WTC11 (cell line): ENCODE data around the gene KIRREL3.

ENCODE experiments used
- NR1H2 ChIP-seq: sonication (generic); formaldehyde crosslinking; IDR thresholded peaks from 2 replicates; pipeline ENCODE4 v1.9.0; 2021; ENCODE audit warnings: mild to moderate bottlenecking, moderate library complexity, missing genetic modification reagents
- NR2C2 ChIP-seq: sonication (generic); formaldehyde crosslinking; IDR thresholded peaks from 2 replicates; pipeline ENCODE4 v1.8.0; 2022; ENCODE audit warnings: mild to moderate bottlenecking, missing genetic modification reagents
- NR3C1 ChIP-seq: sonication (generic); formaldehyde crosslinking; conservative IDR thresholded peaks from 2 replicates; pipeline ENCODE4 v1.8.1; 2023; ENCODE audit warnings: low read depth, mild to moderate bottlenecking, missing genetic modification reagents
- SMAD3 ChIP-seq: sonication (generic); formaldehyde crosslinking; IDR thresholded peaks from 2 replicates; pipeline ENCODE4 v1.8.0; 2022; ENCODE audit warnings: missing genetic modification reagents, mild to moderate bottlenecking, borderline replicate concordance
- TEAD1 ChIP-seq: sonication (generic); formaldehyde crosslinking; IDR thresholded peaks from 2 replicates; pipeline ENCODE4 v1.8.0; 2022; ENCODE audit warnings: mild to moderate bottlenecking, missing genetic modification reagents
- USF2 ChIP-seq: sonication (generic); formaldehyde crosslinking; IDR thresholded peaks from 2 replicates; pipeline ENCODE4 v1.8.1; 2023; ENCODE audit warnings: mild to moderate bottlenecking, missing genetic modification reagents, moderate library complexity
- ZNF263 ChIP-seq: sonication (generic); formaldehyde crosslinking; IDR thresholded peaks from 2 replicates; pipeline ENCODE4 v1.8.1; 2022; ENCODE audit warnings: low read depth, mild to moderate bottlenecking, moderate library complexity, missing genetic modification reagents
- TF ChIP-seq, protein P1 (sequence below): fragments of 200-600 bp; IDR thresholded peaks from 2 replicates; pipeline ENCODE4 v1.8.0; 2022; ENCODE audit warnings: antibody characterized with exemption
- TF ChIP-seq, protein P2 (sequence below): sonication (generic); formaldehyde crosslinking; IDR thresholded peaks from 2 replicates; pipeline ENCODE4 v1.8.0; 2022; ENCODE audit warnings: mild to moderate bottlenecking, missing genetic modification reagents
- TF ChIP-seq, protein P3 (sequence below): sonication (generic); formaldehyde crosslinking; IDR thresholded peaks from 2 replicates; pipeline ENCODE4 v1.8.0; 2022; ENCODE audit warnings: mild to moderate bottlenecking, missing genetic modification reagents

- TF ChIP-seq, protein P1, sequence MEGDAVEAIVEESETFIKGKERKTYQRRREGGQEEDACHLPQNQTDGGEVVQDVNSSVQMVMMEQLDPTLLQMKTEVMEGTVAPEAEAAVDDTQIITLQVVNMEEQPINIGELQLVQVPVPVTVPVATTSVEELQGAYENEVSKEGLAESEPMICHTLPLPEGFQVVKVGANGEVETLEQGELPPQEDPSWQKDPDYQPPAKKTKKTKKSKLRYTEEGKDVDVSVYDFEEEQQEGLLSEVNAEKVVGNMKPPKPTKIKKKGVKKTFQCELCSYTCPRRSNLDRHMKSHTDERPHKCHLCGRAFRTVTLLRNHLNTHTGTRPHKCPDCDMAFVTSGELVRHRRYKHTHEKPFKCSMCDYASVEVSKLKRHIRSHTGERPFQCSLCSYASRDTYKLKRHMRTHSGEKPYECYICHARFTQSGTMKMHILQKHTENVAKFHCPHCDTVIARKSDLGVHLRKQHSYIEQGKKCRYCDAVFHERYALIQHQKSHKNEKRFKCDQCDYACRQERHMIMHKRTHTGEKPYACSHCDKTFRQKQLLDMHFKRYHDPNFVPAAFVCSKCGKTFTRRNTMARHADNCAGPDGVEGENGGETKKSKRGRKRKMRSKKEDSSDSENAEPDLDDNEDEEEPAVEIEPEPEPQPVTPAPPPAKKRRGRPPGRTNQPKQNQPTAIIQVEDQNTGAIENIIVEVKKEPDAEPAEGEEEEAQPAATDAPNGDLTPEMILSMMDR: no peak
- no peak for TF ChIP-seq NR1H2
- no peak for TF ChIP-seq USF2 (CRISPR knock-in tag)
- TF ChIP-seq, protein P2, sequence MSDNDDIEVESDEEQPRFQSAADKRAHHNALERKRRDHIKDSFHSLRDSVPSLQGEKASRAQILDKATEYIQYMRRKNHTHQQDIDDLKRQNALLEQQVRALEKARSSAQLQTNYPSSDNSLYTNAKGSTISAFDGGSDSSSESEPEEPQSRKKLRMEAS: no peak
- no peak for TF ChIP-seq SMAD3 (CRISPR knock-in tag)
- no peak for TF ChIP-seq ZNF263
- no peak for TF ChIP-seq TEAD1 (CRISPR knock-in tag)
- no peak for TF ChIP-seq NR3C1 (CRISPR knock-in tag)
- TF ChIP-seq NR2C2 (CRISPR knock-in tag): no peak
- TF ChIP-seq, protein P3, sequence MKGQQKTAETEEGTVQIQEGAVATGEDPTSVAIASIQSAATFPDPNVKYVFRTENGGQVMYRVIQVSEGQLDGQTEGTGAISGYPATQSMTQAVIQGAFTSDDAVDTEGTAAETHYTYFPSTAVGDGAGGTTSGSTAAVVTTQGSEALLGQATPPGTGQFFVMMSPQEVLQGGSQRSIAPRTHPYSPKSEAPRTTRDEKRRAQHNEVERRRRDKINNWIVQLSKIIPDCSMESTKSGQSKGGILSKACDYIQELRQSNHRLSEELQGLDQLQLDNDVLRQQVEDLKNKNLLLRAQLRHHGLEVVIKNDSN (CRISPR knock-in tag): no peak
Measured at GRCh38 chr11:126570489-126570888, 430.1 kb downstream of the KIRREL3 start.
